ENCODE measurements around the gene PLCB1.
"Not testable (repeated sequence)": the region's sequence is repeated elsewhere in the genome, so short reads cannot be mapped to it uniquely, and the experiment has no call there.

The PLCB1 gene

GRCh38 chr20:8156235-8157079 lies 24.4 kb downstream of the PLCB1 start:
- DNase-seq = peak; percentile 50

- DNase-seq = not testable (repeated sequence)
Observed at GRCh38 chr20:8159217-8159616, 27.2 kb downstream of the PLCB1 start.

GRCh38 chr20:8161264-8162071 lies 29.4 kb downstream of the PLCB1 start:
- no peak for DNase-seq

- no peak for DNase-seq
Observed at GRCh38 chr20:8162610-8163009, 30.5 kb downstream of the PLCB1 start.

- DNase-seq = no peak
Observed at GRCh38 chr20:8163543-8163942, 31.5 kb downstream of the PLCB1 start.

GRCh38 chr20:8166730-8167129 lies 34.7 kb downstream of the PLCB1 start:
- no peak for DNase-seq

- no peak for DNase-seq
Observed at GRCh38 chr20:8168785-8169288, 36.8 kb downstream of the PLCB1 start.

- no peak for DNase-seq
Observed at GRCh38 chr20:8170921-8171320, 38.9 kb downstream of the PLCB1 start.

GRCh38 chr20:8172191-8172590 lies 40.1 kb downstream of the PLCB1 start:
- DNase-seq = no peak

- no peak for DNase-seq
Observed at GRCh38 chr20:8175741-8176675, 43.9 kb downstream of the PLCB1 start.

- no peak for DNase-seq
Observed at GRCh38 chr20:8183526-8183925, 51.5 kb downstream of the PLCB1 start.

- DNase-seq = no peak
Observed at GRCh38 chr20:8187740-8188139, 55.7 kb downstream of the PLCB1 start.

- no peak for DNase-seq
Observed at GRCh38 chr20:8190043-8190880, 58.2 kb downstream of the PLCB1 start.

GRCh38 chr20:8194721-8195120 lies 62.7 kb downstream of the PLCB1 start:
- no peak for DNase-seq

- no peak for DNase-seq
Observed at GRCh38 chr20:8196096-8196495, 64.0 kb downstream of the PLCB1 start.

- DNase-seq = no peak
Observed at GRCh38 chr20:8200220-8200619, 68.2 kb downstream of the PLCB1 start.

GRCh38 chr20:8203366-8203765 lies 71.3 kb downstream of the PLCB1 start:
- DNase-seq = no peak

GRCh38 chr20:8205996-8206395 lies 73.9 kb downstream of the PLCB1 start:
- no peak for DNase-seq

- no peak for DNase-seq
Observed at GRCh38 chr20:8208226-8208625, 76.2 kb downstream of the PLCB1 start.

- DNase-seq = no peak
Observed at GRCh38 chr20:8209061-8209460, 77.0 kb downstream of the PLCB1 start.

- DNase-seq = no peak
Observed at GRCh38 chr20:8210749-8211148, 78.7 kb downstream of the PLCB1 start.

GRCh38 chr20:8212286-8212685 lies 80.2 kb downstream of the PLCB1 start:
- DNase-seq = no peak

Measured in NCI-H510A treated with DMSO at 0.1 percent for 48 hours (cell line).